ENCODE results near the gene LRRC74A.

The LRRC74A gene

DNA sequence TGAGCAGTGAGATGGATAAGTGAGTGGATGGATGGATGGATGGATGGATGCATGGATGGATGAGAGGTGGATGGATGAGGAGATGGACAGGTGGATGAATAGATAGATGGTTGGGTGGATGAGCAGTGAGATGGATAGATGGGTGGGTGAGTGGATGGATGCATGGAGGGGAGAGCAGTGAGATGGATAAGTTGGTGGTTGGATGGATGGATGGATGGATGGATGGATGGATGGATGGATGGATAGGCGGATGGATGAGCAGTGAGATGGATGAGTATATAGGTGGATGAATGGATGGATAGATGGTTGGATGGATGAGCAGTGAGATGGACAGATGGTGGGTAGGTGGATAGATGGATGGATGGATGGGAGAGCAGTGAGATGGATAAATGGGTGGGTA, 30.6 kb downstream of the LRRC74A start:
- no peaks in the 10 kb centered on the region for H3K27me3 ChIP-seq (replicated peaks; ENCODE audit: insufficient read depth, low read length)
- no peak overlapping the region for H2AFZ ChIP-seq (ENCODE audit: low read length)
- no peaks in the 10 kb centered on the region for H3K9me2 ChIP-seq (replicated peaks; ENCODE audit: insufficient read depth, low read length)
- no peaks in the 10 kb centered on the region for H3K79me2 ChIP-seq (ENCODE audit: low read length)
- H3K9ac ChIP-seq (ENCODE audit: low read length): no peak overlapping the region
- no peaks in the 10 kb centered on the region for H3F3A ChIP-seq (ENCODE audit: insufficient read depth, low read length)
- no peaks in the 10 kb centered on the region for H4K20me1 ChIP-seq (ENCODE audit: insufficient read depth, low read length)
- no peaks in the 10 kb centered on the region for H3K4me1 ChIP-seq (ENCODE audit: low read length)
- H3K9me3 ChIP-seq (replicated peaks; ENCODE audit: insufficient read depth, low read length): no peaks in the 10 kb centered on the region
- H3K4me2 ChIP-seq (ENCODE audit: low read depth, low read length): no peak overlapping the region
- no peak overlapping the region for H3K27ac ChIP-seq (ENCODE audit: low read length)
- no peak overlapping the region for H3K4me3 ChIP-seq (ENCODE audit: low read length)
- TF ChIP-seq EZH2phosphoT487 (IDR thresholded peaks at IDR 0.05; ENCODE audit: low read length) (no peak), CTCF (IDR thresholded peaks at IDR 0.05; ENCODE audit: low read length) (no peak), EZH2 (optimal IDR thresholded peaks at IDR 0.05; ENCODE audit: low read depth, low read length) (no peak)
- DNase-seq: no peak
- no peaks in the 10 kb centered on the region for H3K36me3 ChIP-seq (replicated peaks; ENCODE audit: insufficient read depth, low read length)

GRCh38 chr14:76861574-76862255, 35.5 kb downstream of the LRRC74A start:
- H3K27ac ChIP-seq (ENCODE audit: low read length): no peak overlapping the region
- no peak overlapping the region for H3K9ac ChIP-seq (ENCODE audit: low read length)
- no peak for TF ChIP-seq CTCF (IDR thresholded peaks at IDR 0.05; ENCODE audit: low read length)
- H3K4me3 ChIP-seq (ENCODE audit: low read length): no peak overlapping the region
- no peaks in the 10 kb centered on the region for H4K20me1 ChIP-seq (ENCODE audit: insufficient read depth, low read length)
- no peaks in the 10 kb centered on the region for H3F3A ChIP-seq (ENCODE audit: insufficient read depth, low read length)
- H3K4me1 ChIP-seq (ENCODE audit: low read length): 0 out of 2 replicates have a peak, but pooled peaks cover 10% of the 10 kb centered on the region
- no peaks in the 10 kb centered on the region for H3K9me2 ChIP-seq (replicated peaks; ENCODE audit: insufficient read depth, low read length)
- no peak for DNase-seq
- no peak overlapping the region for H2AFZ ChIP-seq (ENCODE audit: low read length)
- H3K9me3 ChIP-seq (replicated peaks; ENCODE audit: insufficient read depth, low read length): no peaks in the 10 kb centered on the region
- H3K79me2 ChIP-seq (ENCODE audit: low read length): no peaks in the 10 kb centered on the region
- no peaks in the 10 kb centered on the region for H3K27me3 ChIP-seq (replicated peaks; ENCODE audit: insufficient read depth, low read length)
- H3K4me2 ChIP-seq (ENCODE audit: low read depth, low read length): no peak overlapping the region
- no peaks in the 10 kb centered on the region for H3K36me3 ChIP-seq (replicated peaks; ENCODE audit: insufficient read depth, low read length)

GRCh38 chr14:76862546-76863282, 36.5 kb downstream of the LRRC74A start:
- Histone ChIP-seq H3K79me2 (ENCODE audit: low read length) (no peaks in the 10 kb centered on the region), H4K20me1 (ENCODE audit: insufficient read depth, low read length) (no peaks in the 10 kb centered on the region), H3K4me1 (ENCODE audit: low read length) (0 out of 2 replicates have a peak, but pooled peaks cover 10% of the 10 kb centered on the region), H2AFZ (ENCODE audit: low read length) (no peak overlapping the region), H3K36me3 (replicated peaks; ENCODE audit: insufficient read depth, low read length) (no peaks in the 10 kb centered on the region), H3K9ac (ENCODE audit: low read length) (no peak overlapping the region), H3K27ac (ENCODE audit: low read length) (no peak overlapping the region), H3K9me3 (replicated peaks; ENCODE audit: insufficient read depth, low read length) (no peaks in the 10 kb centered on the region), H3K4me3 (ENCODE audit: low read length) (no peak overlapping the region), H3K4me2 (ENCODE audit: low read depth, low read length) (no peak overlapping the region), H3F3A (ENCODE audit: insufficient read depth, low read length) (no peaks in the 10 kb centered on the region), H3K27me3 (replicated peaks; ENCODE audit: insufficient read depth, low read length) (no peaks in the 10 kb centered on the region), H3K9me2 (replicated peaks; ENCODE audit: insufficient read depth, low read length) (no peaks in the 10 kb centered on the region)
- TF ChIP-seq EZH2 (optimal IDR thresholded peaks at IDR 0.05; ENCODE audit: low read depth, low read length): no peak
- TF ChIP-seq EZH2phosphoT487 (IDR thresholded peaks at IDR 0.05; ENCODE audit: low read length): no peak
- DNase-seq: peak; percentile 14

Data from MM.1S (cell line).